Gastrocnemius medialis (tissue), 4 donors: Measurements from ENCODE around the gene HTR1E.

Source experiments
- CTCF ChIP-seq, 5 experiments: fragments of 450-650 bp in 3 of 5; fragments of 200-600 bp in 2 of 5; sonication (generic) in 2 of 5; IDR thresholded peaks in 4 of 5; conservative IDR thresholded peaks in 1 of 5; 1 replicate in 4 of 5; 2 replicates in 1 of 5; pipeline ENCODE4 v1.5.1; 2016 to 2019; ENCODE audit warnings: antibody characterized with exemption in 5 of 5, mild to moderate bottlenecking in 3 of 5, moderate library complexity in 3 of 5
- POLR2A ChIP-seq, 2 donors: fragments of 450-650 bp; IDR thresholded peaks; one replicate each; pipeline ENCODE4 v1.6.1; 2017; ENCODE audit warnings: antibody characterized with exemption in 2 of 2, mild to moderate bottlenecking in 2 of 2, moderate library complexity in 2 of 2

- TF ChIP-seq CTCF (IDR thresholded peaks at IDR 0.05 in 4 of 5, conservative IDR thresholded peaks at IDR 0.05 in 1 of 5): no peak
- no peak for TF ChIP-seq POLR2A (IDR thresholded peaks at IDR 0.05)
These were observed 28.9 kb downstream of the HTR1E start for GRCh38 chr6:86966271-86966670.
